B cell (primary cell): ENCODE measurements around the gene THBS3. TPM values are rescaled to one million over a fixed set of nuclear protein-coding genes. Genes with fewer than 3 reads are reported as not detected.

Experiments used
- ATAC-seq: fragments of 200-7000 bp; cut with Tn5 transposase; one replicate; pipeline ENCODE4 v1.10.0; 2021; ENCODE audit warnings: low read depth, mild to moderate bottlenecking, moderate number of reproducible peaks, moderate library complexity
- CTCF ChIA-PET: fragments of 350-600 bp; sonication (Branson Sonifier 250); formaldehyde crosslinking; loops from one replicate; lab custom pipeline; 2021; ENCODE audit warnings: antibody characterized with exemption, inconsistent platforms; lab: Charles Lee
- POLR2A ChIA-PET: fragments of 350-600 bp; sonication (Branson Sonifier 250); formaldehyde crosslinking; loops from one replicate; lab custom pipeline; 2021; ENCODE audit warnings: antibody characterized with exemption; lab: Charles Lee
- DNase-seq: peaks from one replicate; pipeline ENCODE4 v3.0.0; 2013
- H2AFZ ChIP-seq: 2 replicates; pipeline ENCODE4 v1.6.1; 2012; ENCODE audit warnings: mild to moderate bottlenecking, low read depth, low read length; ENCODE audit not compliant: insufficient read depth, poor library complexity, severe bottlenecking
- H3K27ac ChIP-seq, 2 donors: 1 replicate in 1 of 2; 2 replicates in 1 of 2; pipeline ENCODE4 v1.5.1; 2012 to 2013; ENCODE audit warnings: low read length in 2 of 2, mild to moderate bottlenecking in 2 of 2, moderate library complexity in 1 of 2
- H3K27me3 ChIP-seq, 4 experiments: fragments of 200-600 bp in 1 of 4; sonication (generic) in 1 of 4; replicated peaks in 1 of 4; 1 replicate in 2 of 4; 2 replicates in 2 of 4; pipeline versions ENCODE4 v1.6.1 to v1.7.0; 2013 to 2016; ENCODE audit warnings: low read length in 3 of 4, mild to moderate bottlenecking in 2 of 4, mixed read lengths in 1 of 4, moderate library complexity in 1 of 4; ENCODE audit not compliant: insufficient read depth in 4 of 4, control insufficient read depth in 3 of 4; ENCODE audit errors: control extremely low read depth in 1 of 4
- H3K36me3 ChIP-seq, 2 experiments: replicated peaks in 1 of 2; 1 replicate in 1 of 2; 2 replicates in 1 of 2; pipeline versions ENCODE4 v1.6.1 to v1.7.1; 2013; ENCODE audit warnings: low read length in 1 of 2; ENCODE audit not compliant: insufficient read depth in 2 of 2, control insufficient read depth in 1 of 2; ENCODE audit errors: control extremely low read depth in 1 of 2, extremely low read depth in 1 of 2
- H3K4me1 ChIP-seq, 2 donors: fragments of 200-600 bp in 1 of 2; sonication (generic) in 1 of 2; 1 replicate in 1 of 2; 2 replicates in 1 of 2; pipeline versions ENCODE4 v1.5.1 to v1.6.1; 2013 to 2017; ENCODE audit warnings: low read length in 2 of 2; ENCODE audit not compliant: control insufficient read depth in 2 of 2, insufficient read depth in 2 of 2
- H3K4me2 ChIP-seq: replicated peaks from 2 replicates; pipeline ENCODE3; 2012; ENCODE audit warnings: mild to moderate bottlenecking, low read depth, low read length; ENCODE audit not compliant: poor library complexity, severe bottlenecking
- H3K4me3 ChIP-seq, 5 experiments: fragments of 200-600 bp in 1 of 5; sonication (generic) in 1 of 5; 1 replicate in 3 of 5; 2 replicates in 2 of 5; pipeline versions ENCODE4 v1.5.1 to v1.7.0; 2011 to 2016; ENCODE audit warnings: low read length in 4 of 5, mild to moderate bottlenecking in 4 of 5, low read depth in 2 of 5, control low read depth in 1 of 5, moderate library complexity in 1 of 5; ENCODE audit not compliant: insufficient read depth in 1 of 5; ENCODE audit errors: control extremely low read depth in 1 of 5, extremely low read depth in 1 of 5
- H3K79me2 ChIP-seq: fragments of 200-600 bp; sonication (generic); one replicate; pipeline ENCODE4 v1.6.0; 2016; ENCODE audit warnings: low read length; ENCODE audit not compliant: control insufficient read depth, insufficient read depth
- H3K9ac ChIP-seq: fragments of 200-600 bp; sonication (generic); 2 replicates; pipeline ENCODE4 v1.6.1; 2017; ENCODE audit warnings: mild to moderate bottlenecking, low read length, moderate library complexity
- H3K9me3 ChIP-seq, 3 donors: one replicate each; pipeline versions ENCODE4 v1.6.1 to v1.7.1; 2013; ENCODE audit warnings: low read length in 2 of 3; ENCODE audit not compliant: control insufficient read depth in 2 of 3, insufficient read depth in 1 of 3; ENCODE audit errors: control extremely low read depth in 1 of 3
- H4K20me1 ChIP-seq: 2 replicates; pipeline ENCODE4 v1.6.0; 2012; ENCODE audit warnings: mild to moderate bottlenecking, low read length; ENCODE audit not compliant: insufficient read depth, control insufficient read depth, poor library complexity, severe bottlenecking
- H3K27ac Mint-ChIP-seq: one replicate; pipeline ENCODE4 v1.8.0; 2021; ENCODE audit warnings: mixed read lengths
- H3K27me3 Mint-ChIP-seq: one replicate; pipeline ENCODE4 v1.8.0; 2021; ENCODE audit warnings: mixed read lengths
- H3K4me1 Mint-ChIP-seq: one replicate; pipeline ENCODE4 v1.8.0; 2021; ENCODE audit warnings: mixed read lengths
- H3K4me3 Mint-ChIP-seq: one replicate; pipeline ENCODE4 v1.8.0; 2021; ENCODE audit warnings: mixed read lengths
- H3K9me3 Mint-ChIP-seq: one replicate; pipeline ENCODE4 v1.8.0; 2022; ENCODE audit warnings: mixed read lengths; ENCODE audit not compliant: insufficient read depth
- CTCF ChIP-seq: fragments of 200-600 bp; IDR thresholded peaks from one replicate; pipeline ENCODE4 v1.8.0; 2022; ENCODE audit warnings: antibody characterized with exemption, mild to moderate bottlenecking
- EZH2 ChIP-seq: IDR thresholded peaks from 2 replicates; pipeline ENCODE4 v1.6.1; 2012; ENCODE audit warnings: borderline replicate concordance, low read depth, mild to moderate bottlenecking, moderate library complexity, low read length; ENCODE audit not compliant: insufficient read depth, poor library complexity, severe bottlenecking
- WGBS: methylation state at CpG from one replicate; pipeline ENCODE4 v1.1.5; 2013; ENCODE audit warnings: missing lambda C conversion rate; ENCODE audit not compliant: insufficient coverage; 5-methylcytosine and 5-hydroxymethylcytosine counted together
- intact Hi-C: fragments of 100-400 bp; cut with micrococcal nuclease; formaldehyde crosslinking; loops from one replicate; pipeline ENCODE4 v1.10.0; 2022
- polyA plus RNA-seq: library from polyadenylated mRNA; depleted of rRNA; stranded (reverse); fragments of >200 nt; gene quantifications from 2 replicates; pipeline ENCODE4 v1.2.3, GENCODE V29; 2012
- total RNA-seq, 2 donors: library from RNA; stranded (reverse); fragments of 120-200 nt in 1 of 2; gene quantifications; 1 replicate in 1 of 2; 2 replicates in 1 of 2; pipeline versions ENCODE4 v1.2.3 to v1.2.4, GENCODE V29; 2013 to 2022

THBS3 gene
- total and polyA plus RNA-seq, 2 donors (not counting 1 experiment from before 2014, with no cell fraction given): 28.0 to 28.6 TPM

GRCh38 chr1:155192346-155193274 is 15.1 kb downstream of the THBS3 start:
- ATAC-seq (no peak), DNase-seq (no peak)
- no peaks in the 10 kb centered on the region for H3K27me3 Mint-ChIP-seq
- peak overlapping the region in 4 of 5 experiments; percentile 46 to 74 (median 52) for H3K4me3 ChIP-seq
- intact Hi-C loops: loop anchor here (2.0 to 5.0 kb wide), 3 partner anchors 16 to 35 kb away; partner anchors contain the start of gene MTX1
- H2AFZ ChIP-seq: peak overlapping the region; percentile 83
- H3K9me3 ChIP-seq: peaks cover 0 to 5% (median 0%) of the 10 kb centered on the region in 3 donors
- no peaks in the 10 kb centered on the region for H3K36me3 ChIP-seq
- no peak overlapping the region for H3K27ac Mint-ChIP-seq
- H3K4me2 ChIP-seq: peak overlapping the region; percentile 98
- H3K9me3 Mint-ChIP-seq: no peaks in the 10 kb centered on the region
- no peaks in the 10 kb centered on the region for H3K79me2 ChIP-seq
- CTCF ChIA-PET: interaction anchor here (0.6 to 7.7 kb wide), 20 partner anchors 8 to 370 kb away, joined by 3 to 196 read pairs (median 6); partner anchors contain the start of genes ASH1L, EFNA4, KRTCAP2 and MTX1
- peaks cover 34% of the 10 kb centered on the region for H3K4me1 Mint-ChIP-seq
- H3K4me1 ChIP-seq: peaks cover 15 to 23% of the 10 kb centered on the region in 2 donors
- peak overlapping the region; percentile 91 for H3K4me3 Mint-ChIP-seq
- TF ChIP-seq EZH2: no peak
- TF ChIP-seq CTCF: no peak
- WGBS: 50% methylated on average over 2 of the region's 20 CpGs
- H3K27ac ChIP-seq: no peak overlapping the region
- POLR2A ChIA-PET: interaction anchor here (0.5 to 2.3 kb wide), 8 partner anchors 7 to 57 kb away, joined by 5 to 15 read pairs (median 8); partner anchors contain the start of genes KRTCAP2 and SLC50A1
- peak overlapping the region; percentile 67 for H3K9ac ChIP-seq
- no peaks in the 10 kb centered on the region for H4K20me1 ChIP-seq
- peaks cover 0 to 19% (median 1%) of the 10 kb centered on the region in 4 experiments for H3K27me3 ChIP-seq
